Measurements from ENCODE around the gene IMPDH1. TPM values are rescaled to one million over a fixed set of nuclear protein-coding genes. Genes with fewer than 3 reads are reported as not detected.

IMPDH1 gene
- total RNA-seq, 1 experiment from 2014 or later, result 114 TPM

DNA sequence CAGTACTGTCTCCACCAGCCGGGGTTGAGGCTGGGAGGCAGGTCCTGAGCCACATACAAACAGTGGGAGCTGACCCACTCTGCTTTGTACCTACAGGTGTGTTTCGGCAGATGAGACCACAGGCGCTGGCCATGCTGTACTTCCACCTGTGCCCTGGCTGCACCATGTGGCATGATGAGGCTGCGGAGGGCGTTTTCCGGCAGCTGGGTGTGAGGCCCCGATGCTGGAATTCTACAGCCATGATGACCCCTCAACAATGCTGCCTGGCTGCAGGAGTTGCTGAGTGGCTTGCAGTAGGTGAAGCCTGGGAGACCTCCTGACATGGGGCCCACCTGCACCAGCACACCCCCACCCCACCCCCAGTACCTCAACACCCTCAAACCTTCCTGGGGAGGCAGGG is 18.0 kb downstream of the IMPDH1 start:
- POLR2A ChIA-PET, result no interaction called here
- ATAC-seq (no peak), DNase-seq (ENCODE audit: low read depth, low spot score) (no peak)
- intact Hi-C loops (cut with micrococcal nuclease; ENCODE audit: unreplicated experiment), result no loop called here
- Histone ChIP-seq H3K4me3 (ENCODE audit: low read depth in 2 of 2, low read length in 2 of 2) (no peak overlapping the region), H3K27me3 (ENCODE audit: control insufficient read depth, insufficient read depth, low read length) (no peaks in the 10 kb centered on the region), H3K4me1 (ENCODE audit: control insufficient read depth, insufficient read depth, low read length) (0 out of 2 replicates have a peak, but pooled peaks cover 5% of the 10 kb centered on the region), H3K9me3 (ENCODE audit: control insufficient read depth, insufficient read depth, low read depth, low read length) (no peaks in the 10 kb centered on the region), H3K27ac (ENCODE audit: low read length) (no peak overlapping the region), H3K36me3 (ENCODE audit: control insufficient read depth, insufficient read depth, low read length) (peaks cover 1% of the 10 kb centered on the region; the same call in 1 of the 2 replicates)
- no TSS peak for BruUV-seq (replicated peaks)
- TF ChIP-seq POLR2AphosphoS5 (IDR thresholded peaks at IDR 0.05; ENCODE audit: low read depth, low read length), result no peak
- TF ChIP-seq, protein P1, sequence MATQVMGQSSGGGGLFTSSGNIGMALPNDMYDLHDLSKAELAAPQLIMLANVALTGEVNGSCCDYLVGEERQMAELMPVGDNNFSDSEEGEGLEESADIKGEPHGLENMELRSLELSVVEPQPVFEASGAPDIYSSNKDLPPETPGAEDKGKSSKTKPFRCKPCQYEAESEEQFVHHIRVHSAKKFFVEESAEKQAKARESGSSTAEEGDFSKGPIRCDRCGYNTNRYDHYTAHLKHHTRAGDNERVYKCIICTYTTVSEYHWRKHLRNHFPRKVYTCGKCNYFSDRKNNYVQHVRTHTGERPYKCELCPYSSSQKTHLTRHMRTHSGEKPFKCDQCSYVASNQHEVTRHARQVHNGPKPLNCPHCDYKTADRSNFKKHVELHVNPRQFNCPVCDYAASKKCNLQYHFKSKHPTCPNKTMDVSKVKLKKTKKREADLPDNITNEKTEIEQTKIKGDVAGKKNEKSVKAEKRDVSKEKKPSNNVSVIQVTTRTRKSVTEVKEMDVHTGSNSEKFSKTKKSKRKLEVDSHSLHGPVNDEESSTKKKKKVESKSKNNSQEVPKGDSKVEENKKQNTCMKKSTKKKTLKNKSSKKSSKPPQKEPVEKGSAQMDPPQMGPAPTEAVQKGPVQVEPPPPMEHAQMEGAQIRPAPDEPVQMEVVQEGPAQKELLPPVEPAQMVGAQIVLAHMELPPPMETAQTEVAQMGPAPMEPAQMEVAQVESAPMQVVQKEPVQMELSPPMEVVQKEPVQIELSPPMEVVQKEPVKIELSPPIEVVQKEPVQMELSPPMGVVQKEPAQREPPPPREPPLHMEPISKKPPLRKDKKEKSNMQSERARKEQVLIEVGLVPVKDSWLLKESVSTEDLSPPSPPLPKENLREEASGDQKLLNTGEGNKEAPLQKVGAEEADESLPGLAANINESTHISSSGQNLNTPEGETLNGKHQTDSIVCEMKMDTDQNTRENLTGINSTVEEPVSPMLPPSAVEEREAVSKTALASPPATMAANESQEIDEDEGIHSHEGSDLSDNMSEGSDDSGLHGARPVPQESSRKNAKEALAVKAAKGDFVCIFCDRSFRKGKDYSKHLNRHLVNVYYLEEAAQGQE (IDR thresholded peaks at IDR 0.05; ENCODE audit: insufficient read depth in 1 of 2, low read depth in 2 of 2, low read length in 1 of 2), result no peak
- no peak for TF ChIP-seq TCF7L2 (IDR thresholded peaks at IDR 0.05; ENCODE audit: low read depth, low read length)
- TF ChIP-seq, protein P2, sequence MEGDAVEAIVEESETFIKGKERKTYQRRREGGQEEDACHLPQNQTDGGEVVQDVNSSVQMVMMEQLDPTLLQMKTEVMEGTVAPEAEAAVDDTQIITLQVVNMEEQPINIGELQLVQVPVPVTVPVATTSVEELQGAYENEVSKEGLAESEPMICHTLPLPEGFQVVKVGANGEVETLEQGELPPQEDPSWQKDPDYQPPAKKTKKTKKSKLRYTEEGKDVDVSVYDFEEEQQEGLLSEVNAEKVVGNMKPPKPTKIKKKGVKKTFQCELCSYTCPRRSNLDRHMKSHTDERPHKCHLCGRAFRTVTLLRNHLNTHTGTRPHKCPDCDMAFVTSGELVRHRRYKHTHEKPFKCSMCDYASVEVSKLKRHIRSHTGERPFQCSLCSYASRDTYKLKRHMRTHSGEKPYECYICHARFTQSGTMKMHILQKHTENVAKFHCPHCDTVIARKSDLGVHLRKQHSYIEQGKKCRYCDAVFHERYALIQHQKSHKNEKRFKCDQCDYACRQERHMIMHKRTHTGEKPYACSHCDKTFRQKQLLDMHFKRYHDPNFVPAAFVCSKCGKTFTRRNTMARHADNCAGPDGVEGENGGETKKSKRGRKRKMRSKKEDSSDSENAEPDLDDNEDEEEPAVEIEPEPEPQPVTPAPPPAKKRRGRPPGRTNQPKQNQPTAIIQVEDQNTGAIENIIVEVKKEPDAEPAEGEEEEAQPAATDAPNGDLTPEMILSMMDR (IDR thresholded peaks at IDR 0.05), result no peak
- TF ChIP-seq SIN3A (IDR thresholded peaks at IDR 0.05; ENCODE audit: borderline replicate concordance, insufficient read depth, low read depth, low read length), result no peak
- CTCF ChIA-PET, result no interaction called here
- in situ Hi-C loops (cut with HindIII; ENCODE audit: low pct_unique_long_range_greater_than_20kb, low sequenced_read_pairs), result no loop called here

DNA sequence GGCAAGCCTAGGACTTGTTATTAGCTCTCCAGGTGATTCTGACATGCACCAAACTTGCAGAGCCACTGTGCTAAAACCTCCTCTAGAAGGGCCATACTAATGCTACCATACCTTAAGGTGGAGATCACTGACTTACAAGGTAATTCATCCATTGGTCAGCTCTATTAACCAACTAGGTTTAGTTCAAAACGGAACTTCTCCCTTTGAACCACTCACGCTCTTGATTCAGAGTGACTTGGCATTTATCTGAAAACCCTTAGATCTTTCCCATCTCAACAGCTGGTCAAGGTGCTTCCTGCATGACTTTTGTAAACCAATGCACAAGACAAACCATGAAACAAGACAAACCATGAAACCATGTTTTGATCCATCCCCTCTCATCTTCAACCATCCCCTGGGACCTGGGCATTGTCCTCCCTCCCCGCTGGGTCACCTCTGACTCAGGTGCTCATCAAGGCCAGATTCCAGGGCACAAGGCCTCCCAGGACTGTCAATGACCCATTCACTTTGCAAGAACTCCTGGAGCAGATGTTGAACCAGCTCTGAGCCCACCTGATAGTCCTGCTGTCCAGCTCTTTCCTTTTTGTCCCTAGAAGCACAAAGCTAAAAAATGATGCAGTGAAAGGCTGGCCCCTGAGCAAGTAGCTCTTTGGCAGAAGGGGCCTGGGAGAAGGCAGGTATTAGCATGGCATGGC is 18.8 kb downstream of the IMPDH1 start:
- in situ Hi-C loops (cut with HindIII; ENCODE audit: low pct_unique_long_range_greater_than_20kb, low sequenced_read_pairs), result no loop called here
- Histone ChIP-seq H3K36me3 (ENCODE audit: control insufficient read depth, insufficient read depth, low read length) (no peaks in the 10 kb centered on the region; the same call in 1 of the 2 replicates), H3K4me1 (ENCODE audit: control insufficient read depth, insufficient read depth, low read length) (0 out of 2 replicates have a peak, but pooled peaks cover 5% of the 10 kb centered on the region), H3K27ac (ENCODE audit: low read length) (no peak overlapping the region), H3K4me3 (ENCODE audit: low read depth in 2 of 2, low read length in 2 of 2) (no peak overlapping the region), H3K9me3 (ENCODE audit: control insufficient read depth, insufficient read depth, low read depth, low read length) (no peaks in the 10 kb centered on the region), H3K27me3 (ENCODE audit: control insufficient read depth, insufficient read depth, low read length) (no peaks in the 10 kb centered on the region)
- POLR2A ChIA-PET, result no interaction called here
- DNase-seq (ENCODE audit: low read depth, low spot score), result no peak
- TF ChIP-seq TCF7L2 (IDR thresholded peaks at IDR 0.05; ENCODE audit: low read depth, low read length) (no peak), SIN3A (IDR thresholded peaks at IDR 0.05; ENCODE audit: borderline replicate concordance, insufficient read depth, low read depth, low read length) (no peak), POLR2AphosphoS5 (IDR thresholded peaks at IDR 0.05; ENCODE audit: low read depth, low read length) (no peak)
- TF ChIP-seq, protein P2 (IDR thresholded peaks at IDR 0.05), result no peak
- TF ChIP-seq, protein P1 (IDR thresholded peaks at IDR 0.05; ENCODE audit: insufficient read depth in 1 of 2, low read depth in 2 of 2, low read length in 1 of 2), result no peak
- intact Hi-C loops (cut with micrococcal nuclease; ENCODE audit: unreplicated experiment), result no loop called here
- CTCF ChIA-PET, result interaction anchor here (1.0 kb wide), 1 partner anchor 44 kb away, joined by 5 read pairs; no protein-coding TSS in a partner anchor
- BruUV-seq (replicated peaks), result no TSS peak
- ATAC-seq, result no peak

Data from Panc1 (cell line).